Osteocyte (in vitro differentiated cells): ENCODE data around the gene TMED4. TPM values are rescaled to one million over a fixed set of nuclear protein-coding genes. Genes with fewer than 3 reads are reported as not detected.

Experiments used
- DNase-seq: peaks from one replicate; pipeline ENCODE4 v3.0.0; 2021; ENCODE audit warnings: mixed read lengths; ENCODE audit not compliant: unreplicated experiment; ENCODE audit errors: extremely low spot score
- H3K27ac Mint-ChIP-seq: one replicate; pipeline ENCODE4 v1.8.0; 2021; ENCODE audit warnings: mild to moderate bottlenecking, mixed read lengths; ENCODE audit not compliant: unreplicated experiment
- H3K27me3 Mint-ChIP-seq: one replicate; pipeline ENCODE4 v1.8.0; 2021; ENCODE audit warnings: mixed read lengths; ENCODE audit not compliant: unreplicated experiment
- H3K36me3 Mint-ChIP-seq: one replicate; pipeline ENCODE4 v1.8.0; 2021; ENCODE audit warnings: mixed read lengths; ENCODE audit not compliant: unreplicated experiment
- H3K4me1 Mint-ChIP-seq: one replicate; pipeline ENCODE4 v1.8.0; 2021; ENCODE audit warnings: mixed read lengths; ENCODE audit not compliant: unreplicated experiment
- H3K4me3 Mint-ChIP-seq: one replicate; pipeline ENCODE4 v1.8.0; 2021; ENCODE audit warnings: mild to moderate bottlenecking, moderate library complexity, mixed read lengths; ENCODE audit not compliant: unreplicated experiment
- H3K9me3 Mint-ChIP-seq: one replicate; pipeline ENCODE4 v1.8.0; 2021; ENCODE audit warnings: mixed read lengths; ENCODE audit not compliant: unreplicated experiment
- CTCF ChIP-seq: fragments of 200-600 bp; sonication (generic); IDR thresholded peaks from 2 replicates; pipeline ENCODE4 v1.5.0; 2021; ENCODE audit warnings: antibody characterized with exemption, mild to moderate bottlenecking, moderate library complexity
- total RNA-seq: library from RNA; stranded (reverse); gene quantifications from 2 replicates; pipeline ENCODE4 v1.2.1, GENCODE V29; 2021

The TMED4 gene
- total RNA-seq, 1 donor from 2014 or later, result 89.6 TPM

- Mint-ChIP-seq H3K27me3 (peaks cover 2% of the 10 kb centered on the region), H3K4me1 (no peaks in the 10 kb centered on the region), H3K36me3 (no peaks in the 10 kb centered on the region), H3K9me3 (no peaks in the 10 kb centered on the region), H3K4me3 (no peak overlapping the region), H3K27ac (no peak overlapping the region)
- no peak for DNase-seq
- no peak for TF ChIP-seq CTCF
These were observed 43.8 kb downstream of the TMED4 start for GRCh38 chr7:44538093-44538797.

DNA sequence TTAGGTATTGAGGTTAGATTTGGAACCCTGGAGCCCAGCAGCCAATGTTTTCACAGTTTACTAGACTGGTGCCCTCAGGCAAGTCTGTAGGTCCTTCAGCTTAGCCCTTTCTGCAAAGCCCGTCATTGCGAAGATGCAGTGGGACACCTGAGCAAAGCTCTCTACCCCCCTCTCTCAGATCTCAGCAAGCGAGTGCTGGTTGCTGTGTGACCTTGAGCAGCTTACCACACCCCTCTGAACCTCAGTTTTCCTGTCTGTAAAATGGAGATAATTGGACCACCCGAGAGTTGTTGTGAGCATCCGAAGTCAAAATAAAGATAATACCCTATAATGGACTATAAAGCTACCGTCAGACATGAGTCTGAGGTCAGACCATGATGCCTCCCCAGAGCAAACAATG lies 44.6 kb downstream of the TMED4 start:
- Mint-ChIP-seq H3K9me3 (no peaks in the 10 kb centered on the region), H3K36me3 (no peaks in the 10 kb centered on the region), H3K27ac (no peak overlapping the region), H3K27me3 (peaks cover 2% of the 10 kb centered on the region), H3K4me1 (no peaks in the 10 kb centered on the region), H3K4me3 (no peak overlapping the region)
- no peak for TF ChIP-seq CTCF
- no peak for DNase-seq

DNA sequence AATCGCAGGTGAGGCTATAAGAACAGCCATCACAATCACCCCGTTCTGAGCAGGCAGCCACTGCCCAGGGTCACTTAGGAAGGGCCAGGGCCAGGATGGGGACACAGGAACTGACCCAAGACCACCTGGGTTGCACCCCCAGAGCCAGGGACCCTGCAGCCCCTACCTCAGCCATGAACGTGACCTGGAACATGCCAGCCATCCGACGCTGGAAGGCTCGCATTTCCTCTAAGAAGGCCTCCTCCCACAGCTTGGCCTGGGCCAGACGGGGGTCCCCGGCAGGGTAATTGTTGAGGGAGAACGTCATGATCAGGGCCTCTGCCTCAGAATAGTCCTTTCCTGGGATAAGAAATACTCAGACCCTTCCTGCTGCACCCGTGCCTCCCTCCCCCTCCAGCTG lies 45.9 kb downstream of the TMED4 start:
- Mint-ChIP-seq H3K36me3 (no peaks in the 10 kb centered on the region), H3K4me1 (no peaks in the 10 kb centered on the region), H3K27me3 (peaks cover 6% of the 10 kb centered on the region), H3K9me3 (no peaks in the 10 kb centered on the region), H3K27ac (no peak overlapping the region), H3K4me3 (no peak overlapping the region)
- DNase-seq, result no peak
- TF ChIP-seq CTCF, result no peak

DNA sequence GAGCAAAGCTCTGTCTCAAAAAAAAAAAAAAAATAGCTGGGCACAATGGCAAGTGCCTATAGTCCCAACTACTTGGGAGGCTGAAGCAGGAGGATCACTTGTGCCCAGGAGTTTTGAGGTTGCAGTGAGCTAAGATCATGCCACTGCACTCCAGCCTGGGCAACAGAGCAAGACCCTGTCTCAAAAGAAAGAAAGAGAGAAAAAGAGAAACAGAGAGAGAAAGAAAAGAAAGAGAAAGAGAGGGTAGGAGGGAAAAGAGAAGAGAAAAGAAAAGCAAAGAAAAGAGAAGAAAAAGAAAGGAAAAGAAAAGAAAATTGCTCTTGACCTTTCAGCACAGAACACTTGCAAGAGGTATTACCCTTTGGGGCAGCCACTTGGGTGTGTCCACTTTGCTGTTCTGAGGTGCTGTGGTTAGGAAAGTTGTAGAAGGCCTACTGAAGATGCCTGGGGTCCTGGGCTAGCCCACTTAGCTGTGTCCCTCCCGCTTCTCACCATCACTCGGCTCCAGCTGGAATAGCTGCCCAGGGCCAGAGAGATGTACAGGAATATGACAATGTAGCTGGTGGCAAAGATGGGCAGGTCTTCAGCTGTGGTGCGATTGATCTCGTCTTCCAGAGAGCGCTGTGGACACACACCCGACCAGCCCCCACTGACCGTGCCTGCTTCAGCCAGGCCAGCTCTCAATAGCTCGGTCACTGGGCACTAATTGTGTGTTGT lies 46.5 kb downstream of the TMED4 start:
- Mint-ChIP-seq H3K9me3 (no peaks in the 10 kb centered on the region), H3K36me3 (no peaks in the 10 kb centered on the region), H3K27me3 (peaks cover 10% of the 10 kb centered on the region), H3K4me1 (no peaks in the 10 kb centered on the region), H3K4me3 (no peak overlapping the region), H3K27ac (no peak overlapping the region)
- TF ChIP-seq CTCF, result no peak
- DNase-seq, result no peak

GRCh38 chr7:44534501-44534900 lies 47.5 kb downstream of the TMED4 start:
- Mint-ChIP-seq H3K27ac (no peak overlapping the region), H3K4me3 (no peak overlapping the region), H3K9me3 (no peaks in the 10 kb centered on the region), H3K36me3 (no peaks in the 10 kb centered on the region), H3K27me3 (peaks cover 10% of the 10 kb centered on the region), H3K4me1 (no peaks in the 10 kb centered on the region)
- DNase-seq, result no peak
- TF ChIP-seq CTCF, result peak; percentile 52
